Nephron progenitor cell (in vitro differentiated cells): ENCODE data around the gene TTLL5.

ENCODE experiments used
- DNase-seq: peaks from one replicate; pipeline ENCODE4 v3.0.0; 2021
- H3K27ac Mint-ChIP-seq: 2 replicates; pipeline ENCODE4 v1.8.0; 2021; ENCODE audit warnings: mild to moderate bottlenecking, moderate library complexity, mixed read lengths
- H3K27me3 Mint-ChIP-seq: 2 replicates; pipeline ENCODE4 v1.8.0; 2021; ENCODE audit warnings: mild to moderate bottlenecking, low read depth, mixed read lengths; ENCODE audit not compliant: poor library complexity
- H3K36me3 Mint-ChIP-seq: 2 replicates; pipeline ENCODE4 v1.8.0; 2021; ENCODE audit warnings: low read depth, mixed read lengths
- H3K4me1 Mint-ChIP-seq: 2 replicates; pipeline ENCODE4 v1.8.0; 2021; ENCODE audit warnings: mixed read lengths
- H3K4me3 Mint-ChIP-seq: 2 replicates; pipeline ENCODE4 v1.8.0; 2021; ENCODE audit warnings: mild to moderate bottlenecking, moderate library complexity, mixed read lengths
- H3K9me3 Mint-ChIP-seq: 2 replicates; pipeline ENCODE4 v1.8.0; 2021; ENCODE audit warnings: mild to moderate bottlenecking, moderate library complexity, mixed read lengths
- TF ChIP-seq, protein P1 (sequence below): fragments of 200-600 bp; sonication (generic); IDR thresholded peaks from 2 replicates; pipeline ENCODE4 v1.5.0; 2021; ENCODE audit warnings: antibody characterized with exemption

TTLL5 gene

DNA sequence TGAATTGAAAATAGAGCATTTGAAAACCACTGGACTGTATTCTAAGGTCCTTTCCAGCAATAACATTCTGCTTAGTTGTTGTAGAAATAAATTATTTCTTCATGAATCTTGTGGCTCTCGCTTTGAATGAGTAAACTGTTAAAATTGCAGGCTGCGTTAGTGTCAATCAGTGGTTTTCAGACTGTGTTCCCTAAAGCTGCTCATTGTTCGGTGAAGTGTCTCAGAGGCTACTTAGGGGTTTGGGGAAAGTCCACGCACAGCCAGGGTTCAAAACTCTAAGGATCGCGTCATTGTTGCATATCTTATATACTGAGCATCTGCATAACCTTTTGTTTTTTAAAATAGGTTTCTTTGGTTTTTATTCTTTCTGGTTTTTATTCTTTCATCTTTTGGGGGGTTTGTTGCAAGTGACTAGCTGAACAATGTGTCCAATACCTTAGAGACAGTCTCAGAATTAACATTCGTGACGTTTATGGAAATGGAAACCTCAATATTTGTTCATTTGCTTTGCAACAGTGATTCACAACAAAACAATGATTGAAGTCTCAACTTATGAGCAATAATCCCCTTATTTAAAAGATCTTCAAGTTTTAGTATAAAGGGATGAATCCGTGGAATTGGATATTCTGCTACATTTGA lies 108.1 kb downstream of the TTLL5 start:
- Mint-ChIP-seq H3K9me3 (no peaks in the 10 kb centered on the region), H3K27me3 (no peaks in the 10 kb centered on the region), H3K27ac (no peak overlapping the region), H3K4me3 (no peak overlapping the region), H3K36me3 (peaks cover 8% of the 10 kb centered on the region), H3K4me1 (no peaks in the 10 kb centered on the region)
- TF ChIP-seq, protein P1, sequence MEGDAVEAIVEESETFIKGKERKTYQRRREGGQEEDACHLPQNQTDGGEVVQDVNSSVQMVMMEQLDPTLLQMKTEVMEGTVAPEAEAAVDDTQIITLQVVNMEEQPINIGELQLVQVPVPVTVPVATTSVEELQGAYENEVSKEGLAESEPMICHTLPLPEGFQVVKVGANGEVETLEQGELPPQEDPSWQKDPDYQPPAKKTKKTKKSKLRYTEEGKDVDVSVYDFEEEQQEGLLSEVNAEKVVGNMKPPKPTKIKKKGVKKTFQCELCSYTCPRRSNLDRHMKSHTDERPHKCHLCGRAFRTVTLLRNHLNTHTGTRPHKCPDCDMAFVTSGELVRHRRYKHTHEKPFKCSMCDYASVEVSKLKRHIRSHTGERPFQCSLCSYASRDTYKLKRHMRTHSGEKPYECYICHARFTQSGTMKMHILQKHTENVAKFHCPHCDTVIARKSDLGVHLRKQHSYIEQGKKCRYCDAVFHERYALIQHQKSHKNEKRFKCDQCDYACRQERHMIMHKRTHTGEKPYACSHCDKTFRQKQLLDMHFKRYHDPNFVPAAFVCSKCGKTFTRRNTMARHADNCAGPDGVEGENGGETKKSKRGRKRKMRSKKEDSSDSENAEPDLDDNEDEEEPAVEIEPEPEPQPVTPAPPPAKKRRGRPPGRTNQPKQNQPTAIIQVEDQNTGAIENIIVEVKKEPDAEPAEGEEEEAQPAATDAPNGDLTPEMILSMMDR, result no peak
- DNase-seq, result no peak

GRCh38 chr14:75770635-75771034 lies 109.6 kb downstream of the TTLL5 start:
- no peak for DNase-seq
- Mint-ChIP-seq H3K9me3 (no peaks in the 10 kb centered on the region), H3K36me3 (peaks cover 15% of the 10 kb centered on the region), H3K27me3 (no peaks in the 10 kb centered on the region), H3K27ac (no peak overlapping the region), H3K4me1 (no peaks in the 10 kb centered on the region), H3K4me3 (no peak overlapping the region)
- TF ChIP-seq, protein P1, result no peak

DNA sequence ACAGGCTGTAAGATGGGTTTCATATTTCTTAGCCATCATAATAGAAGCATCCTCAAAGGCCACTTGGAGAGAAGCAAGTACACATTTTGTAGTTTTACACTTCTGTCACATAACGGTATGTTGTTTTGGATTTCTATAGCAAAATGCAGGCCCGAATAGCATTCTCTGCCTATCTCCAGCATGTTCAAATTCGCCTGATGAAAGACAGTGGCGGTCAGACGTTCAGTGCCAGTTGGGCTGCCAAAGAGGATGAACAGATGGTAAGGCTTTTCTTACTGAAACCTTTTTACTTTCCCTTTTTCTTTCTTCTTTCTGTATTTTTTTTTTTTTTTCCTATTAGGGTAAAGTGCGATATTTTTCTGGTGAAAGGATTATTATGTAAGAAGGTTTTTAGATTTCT lies 110.5 kb downstream of the TTLL5 start:
- Mint-ChIP-seq H3K9me3 (no peaks in the 10 kb centered on the region), H3K27ac (no peak overlapping the region), H3K27me3 (no peaks in the 10 kb centered on the region), H3K36me3 (peaks cover 22% of the 10 kb centered on the region), H3K4me1 (no peaks in the 10 kb centered on the region), H3K4me3 (no peak overlapping the region)
- TF ChIP-seq, protein P1, result no peak
- DNase-seq, result no peak

DNA sequence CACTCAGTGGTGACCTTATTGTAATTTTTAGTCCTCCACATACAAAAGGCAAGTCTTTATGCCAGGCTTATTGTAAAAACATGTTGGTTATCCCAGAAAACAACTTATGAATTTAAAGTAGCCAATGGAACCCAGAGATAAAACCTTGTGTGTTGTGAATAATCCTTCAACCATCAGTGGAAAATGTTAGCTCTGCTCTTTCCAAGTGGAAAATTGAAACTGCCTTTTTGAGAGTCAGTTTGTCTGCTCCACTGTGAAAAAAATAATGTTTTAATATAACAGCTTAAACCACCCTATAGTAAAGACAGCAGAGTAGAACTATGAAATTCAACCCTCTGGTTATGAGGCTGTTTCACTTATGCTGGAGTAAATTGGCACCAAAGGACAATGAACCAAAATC lies 112.0 kb downstream of the TTLL5 start:
- DNase-seq, result no peak
- TF ChIP-seq, protein P1, result no peak
- no peaks in the 10 kb centered on the region for H3K9me3 Mint-ChIP-seq
- peaks cover 26% of the 10 kb centered on the region for H3K36me3 Mint-ChIP-seq
- H3K4me3 Mint-ChIP-seq, result no peak overlapping the region
- H3K27ac Mint-ChIP-seq, result no peak overlapping the region
- no peaks in the 10 kb centered on the region for H3K27me3 Mint-ChIP-seq
- peaks cover 2% of the 10 kb centered on the region for H3K4me1 Mint-ChIP-seq

GRCh38 chr14:75781096-75781495 lies 120.0 kb downstream of the TTLL5 start:
- peaks cover 61% of the 10 kb centered on the region for H3K36me3 Mint-ChIP-seq
- DNase-seq, result no peak
- TF ChIP-seq, protein P1, result no peak
- no peak overlapping the region for H3K4me3 Mint-ChIP-seq
- peaks cover 5% of the 10 kb centered on the region for H3K9me3 Mint-ChIP-seq
- peaks cover 16% of the 10 kb centered on the region for H3K4me1 Mint-ChIP-seq
- H3K27ac Mint-ChIP-seq, result no peak overlapping the region
- no peaks in the 10 kb centered on the region for H3K27me3 Mint-ChIP-seq

DNA sequence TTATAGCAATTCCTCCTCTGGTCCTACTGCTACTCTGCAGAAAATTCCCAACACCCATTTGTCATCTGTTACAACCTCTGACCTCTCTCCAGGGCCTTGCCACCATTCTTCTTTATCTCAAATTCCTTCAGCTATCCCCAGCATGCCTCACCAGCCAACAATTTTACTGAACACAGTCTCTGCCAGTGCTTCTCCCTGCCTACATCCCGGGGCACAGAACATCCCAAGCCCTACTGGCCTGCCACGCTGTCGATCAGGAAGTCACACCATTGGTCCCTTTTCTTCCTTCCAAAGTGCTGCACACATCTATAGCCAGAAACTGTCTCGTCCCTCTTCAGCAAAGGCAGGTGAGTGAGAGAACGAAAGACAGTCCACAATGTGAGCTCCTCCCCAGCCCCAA lies 122.1 kb downstream of the TTLL5 start:
- H3K36me3 Mint-ChIP-seq, result peaks cover 73% of the 10 kb centered on the region
- peaks cover 11% of the 10 kb centered on the region for H3K9me3 Mint-ChIP-seq
- H3K4me1 Mint-ChIP-seq, result peaks cover 12% of the 10 kb centered on the region
- H3K27ac Mint-ChIP-seq, result peak overlapping the region; percentile 93
- H3K27me3 Mint-ChIP-seq, result no peaks in the 10 kb centered on the region
- TF ChIP-seq, protein P1, result no peak
- DNase-seq, result no peak
- H3K4me3 Mint-ChIP-seq, result peak overlapping the region; percentile 9
